ENCODE measurements around the gene PFN4. TPM values are rescaled to one million over a fixed set of nuclear protein-coding genes. Genes with fewer than 3 reads are reported as not detected.
A peak's percentile ranks its signal among the peaks of the same experiment; 100 is the strongest.

PFN4 gene
- total and polyA plus RNA-seq, 9 of the 15 experiments (the other 6 are each of a cell fraction or from before 2014, with no cell fraction given) = 0.07 to 0.54 (median 0.31) TPM; not detected in 2

DNA sequence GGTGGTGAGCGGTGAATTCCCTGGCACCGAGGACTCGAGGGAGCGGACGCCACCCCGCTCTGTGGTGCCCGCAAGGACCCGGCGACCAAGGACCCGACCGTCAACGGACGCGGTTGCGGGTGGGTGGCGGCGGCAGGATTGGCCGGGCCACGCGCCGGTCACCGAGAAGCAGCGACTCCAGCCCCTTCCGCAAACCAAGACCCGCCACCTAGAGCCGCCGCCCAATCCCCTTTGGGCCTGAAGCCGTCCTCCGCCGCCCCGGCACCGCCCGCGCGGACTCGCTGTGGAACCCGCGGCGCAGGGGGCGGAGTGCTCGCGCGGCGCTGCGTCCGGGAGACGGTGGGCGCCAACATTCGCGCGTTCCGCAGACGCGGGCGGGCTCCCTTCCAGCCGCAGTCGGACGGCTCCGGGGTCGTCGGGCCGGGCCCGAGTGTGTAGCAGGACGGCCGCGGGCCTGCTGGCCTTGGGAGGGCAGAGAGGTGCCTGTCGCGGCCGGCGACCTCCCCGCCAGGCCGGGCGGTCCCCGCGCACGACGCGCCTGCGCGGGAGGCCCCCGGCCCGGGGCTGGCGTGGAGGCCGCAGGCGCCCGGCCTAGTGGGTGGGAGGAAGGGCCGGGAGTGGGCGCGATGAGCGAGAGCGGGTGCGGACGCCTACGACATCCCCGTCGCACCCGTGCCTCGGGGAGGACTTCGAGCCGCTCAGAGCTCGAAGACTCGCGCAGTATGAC, at the start of gene PFN4, which contains the start of gene FAM228B (continued):
- TF ChIP-seq, protein P1, sequence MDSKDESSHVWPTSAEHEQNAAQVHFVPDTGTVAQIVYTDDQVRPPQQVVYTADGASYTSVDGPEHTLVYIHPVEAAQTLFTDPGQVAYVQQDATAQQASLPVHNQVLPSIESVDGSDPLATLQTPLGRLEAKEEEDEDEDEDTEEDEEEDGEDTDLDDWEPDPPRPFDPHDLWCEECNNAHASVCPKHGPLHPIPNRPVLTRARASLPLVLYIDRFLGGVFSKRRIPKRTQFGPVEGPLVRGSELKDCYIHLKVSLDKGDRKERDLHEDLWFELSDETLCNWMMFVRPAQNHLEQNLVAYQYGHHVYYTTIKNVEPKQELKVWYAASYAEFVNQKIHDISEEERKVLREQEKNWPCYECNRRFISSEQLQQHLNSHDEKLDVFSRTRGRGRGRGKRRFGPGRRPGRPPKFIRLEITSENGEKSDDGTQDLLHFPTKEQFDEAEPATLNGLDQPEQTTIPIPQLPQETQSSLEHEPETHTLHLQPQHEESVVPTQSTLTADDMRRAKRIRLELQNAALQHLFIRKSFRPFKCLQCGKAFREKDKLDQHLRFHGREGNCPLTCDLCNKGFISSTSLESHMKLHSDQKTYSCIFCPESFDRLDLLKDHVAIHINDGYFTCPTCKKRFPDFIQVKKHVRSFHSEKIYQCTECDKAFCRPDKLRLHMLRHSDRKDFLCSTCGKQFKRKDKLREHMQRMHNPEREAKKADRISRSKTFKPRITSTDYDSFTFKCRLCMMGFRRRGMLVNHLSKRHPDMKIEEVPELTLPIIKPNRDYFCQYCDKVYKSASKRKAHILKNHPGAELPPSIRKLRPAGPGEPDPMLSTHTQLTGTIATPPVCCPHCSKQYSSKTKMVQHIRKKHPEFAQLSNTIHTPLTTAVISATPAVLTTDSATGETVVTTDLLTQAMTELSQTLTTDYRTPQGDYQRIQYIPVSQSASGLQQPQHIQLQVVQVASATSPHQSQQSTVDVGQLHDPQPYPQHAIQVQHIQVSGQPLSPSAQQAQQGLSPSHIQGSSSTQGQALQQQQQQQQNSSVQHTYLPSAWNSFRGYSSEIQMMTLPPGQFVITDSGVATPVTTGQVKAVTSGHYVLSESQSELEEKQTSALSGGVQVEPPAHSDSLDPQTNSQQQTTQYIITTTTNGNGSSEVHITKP (IDR thresholded peaks at IDR 0.05; ENCODE audit: partially characterized antibody) = no peak
- TF ChIP-seq, protein P2, sequence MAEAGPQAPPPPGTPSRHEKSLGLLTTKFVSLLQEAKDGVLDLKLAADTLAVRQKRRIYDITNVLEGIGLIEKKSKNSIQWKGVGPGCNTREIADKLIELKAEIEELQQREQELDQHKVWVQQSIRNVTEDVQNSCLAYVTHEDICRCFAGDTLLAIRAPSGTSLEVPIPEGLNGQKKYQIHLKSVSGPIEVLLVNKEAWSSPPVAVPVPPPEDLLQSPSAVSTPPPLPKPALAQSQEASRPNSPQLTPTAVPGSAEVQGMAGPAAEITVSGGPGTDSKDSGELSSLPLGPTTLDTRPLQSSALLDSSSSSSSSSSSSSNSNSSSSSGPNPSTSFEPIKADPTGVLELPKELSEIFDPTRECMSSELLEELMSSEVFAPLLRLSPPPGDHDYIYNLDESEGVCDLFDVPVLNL (CRISPR knock-in tag; IDR thresholded peaks at IDR 0.05; ENCODE audit: low read depth) = no peak
- TF ChIP-seq KAT7 (CRISPR knock-in tag; IDR thresholded peaks at IDR 0.05; ENCODE audit: borderline replicate concordance) (0 out of 2 replicates have a peak, but pooled peaks have one; percentile 72), ARID3A (IDR thresholded peaks at IDR 0.05; ENCODE audit: borderline replicate concordance, low read depth, low read length) (no peak), BHLHE40 (IDR thresholded peaks at IDR 0.05; ENCODE audit: low read length) (no peak), ZNF583 (CRISPR knock-in tag; IDR thresholded peaks at IDR 0.05) (no peak), NBN (IDR thresholded peaks at IDR 0.05; ENCODE audit: low read depth) (no peak), CHD2 (IDR thresholded peaks at IDR 0.05; ENCODE audit: low read depth, low read length) (no peak), CBFB (CRISPR knock-in tag; IDR thresholded peaks at IDR 0.05) (no peak), NCOA1 (IDR thresholded peaks at IDR 0.05; ENCODE audit: low read depth) (no peak), MLLT1 (IDR thresholded peaks at IDR 0.05) (no peak), STAG1 (CRISPR knock-in tag; IDR thresholded peaks at IDR 0.05; ENCODE audit: borderline replicate concordance) (no peak), PTRF (tag; IDR thresholded peaks at IDR 0.05) (no peak), IFI16 (CRISPR knock-in tag; IDR thresholded peaks at IDR 0.05) (no peak), MTA2 (IDR thresholded peaks at IDR 0.05; ENCODE audit: low read depth) (no peak), NFXL1 (CRISPR knock-in tag; IDR thresholded peaks at IDR 0.05) (no peak), ZNF239 (CRISPR knock-in tag; IDR thresholded peaks at IDR 0.05) (no peak), SOX6 (IDR thresholded peaks at IDR 0.05) (no peak), MEF2A (IDR thresholded peaks at IDR 0.05; ENCODE audit: control insufficient read depth, low read depth, low read length) (no peak), PTTG1 (tag; IDR thresholded peaks at IDR 0.05; ENCODE audit: low read depth) (no peak)
- TF ChIP-seq, protein P3, sequence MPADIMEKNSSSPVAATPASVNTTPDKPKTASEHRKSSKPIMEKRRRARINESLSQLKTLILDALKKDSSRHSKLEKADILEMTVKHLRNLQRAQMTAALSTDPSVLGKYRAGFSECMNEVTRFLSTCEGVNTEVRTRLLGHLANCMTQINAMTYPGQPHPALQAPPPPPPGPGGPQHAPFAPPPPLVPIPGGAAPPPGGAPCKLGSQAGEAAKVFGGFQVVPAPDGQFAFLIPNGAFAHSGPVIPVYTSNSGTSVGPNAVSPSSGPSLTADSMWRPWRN (IDR thresholded peaks at IDR 0.05; ENCODE audit: low read depth) = no peak
